Suprapubic skin (tissue), 4 donors: ENCODE data around the gene C3orf52. TPM values are rescaled to one million over a fixed set of nuclear protein-coding genes. Genes with fewer than 3 reads are reported as not detected.

Source experiments
- DNase-seq, 2 donors: peaks; one replicate each; pipeline ENCODE4 v3.0.0-alpha.2; 2019; ENCODE audit warnings: low spot score in 2 of 2
- H3K27ac ChIP-seq: fragments of 200-600 bp; sonication (generic); one replicate; pipeline ENCODE4 v1.5.1; 2019
- H3K27me3 ChIP-seq: fragments of 200-600 bp; sonication (generic); one replicate; pipeline ENCODE4 v1.5.1; 2019
- H3K36me3 ChIP-seq: fragments of 200-600 bp; sonication (generic); one replicate; pipeline ENCODE4 v1.5.1; 2019
- H3K4me1 ChIP-seq: fragments of 200-600 bp; sonication (generic); one replicate; pipeline ENCODE4 v1.5.1; 2019
- H3K4me3 ChIP-seq: fragments of 200-600 bp; sonication (generic); one replicate; pipeline ENCODE4 v1.5.1; 2019; ENCODE audit warnings: mild to moderate bottlenecking
- H3K9me3 ChIP-seq: fragments of 200-600 bp; sonication (generic); one replicate; pipeline ENCODE4 v1.5.1; 2019
- EP300 ChIP-seq: sonication (generic); formaldehyde crosslinking; IDR thresholded peaks from one replicate; pipeline ENCODE4 v1.6.1; 2017; ENCODE audit warnings: antibody characterized with exemption
- POLR2A ChIP-seq, 2 donors: fragments of 450-650 bp; IDR thresholded peaks; one replicate each; pipeline ENCODE4 v1.6.1; 2017; ENCODE audit warnings: antibody characterized with exemption in 2 of 2, mild to moderate bottlenecking in 2 of 2, moderate library complexity in 2 of 2
- POLR2AphosphoS5 ChIP-seq, 3 donors: sonication (generic); formaldehyde crosslinking; IDR thresholded peaks; one replicate each; pipeline ENCODE4 v1.6.1; 2017; ENCODE audit warnings: antibody characterized with exemption in 3 of 3
- WGBS: methylation state at CpG from one replicate; pipeline ENCODE4 v1.1.5; 2018; 5-methylcytosine and 5-hydroxymethylcytosine counted together
- total RNA-seq, 4 donors: library from RNA; depleted of rRNA; stranded (reverse); fragments of >200 nt; gene quantifications; one replicate each; pipeline ENCODE4 v1.1.0, GENCODE V29; 2016
- TF ChIP-seq, protein P1 (sequence below), 2 donors: fragments of 200-600 bp in 1 of 2; fragments of 450-650 bp in 1 of 2; sonication (generic) in 1 of 2; IDR thresholded peaks; one replicate each; pipeline ENCODE4 v1.5.1; 2016 to 2019; ENCODE audit warnings: antibody characterized with exemption in 2 of 2, mild to moderate bottlenecking in 1 of 2, moderate library complexity in 1 of 2

The C3orf52 gene
- total RNA-seq, 4 donors from 2014 or later = 78.8 to 183 (median 96.7) TPM

DNA sequence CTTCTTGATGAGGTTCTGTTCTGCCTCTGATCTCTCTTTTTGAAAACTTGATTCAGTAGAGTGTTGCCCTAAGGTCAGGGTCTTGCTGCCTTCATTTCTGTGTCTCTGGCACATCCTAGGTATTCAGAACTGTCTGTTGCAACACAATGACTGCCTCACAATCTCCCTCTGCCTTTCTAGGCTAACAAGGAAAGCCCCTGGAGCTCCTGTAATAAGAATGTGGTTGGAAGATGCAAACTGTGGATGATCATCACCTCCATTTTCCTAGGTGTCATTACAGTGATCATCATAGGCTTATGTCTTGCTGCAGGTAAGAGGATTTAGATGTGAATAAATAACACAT lies 7.0 kb downstream of the C3orf52 start:
- Histone ChIP-seq H3K27ac (no peak overlapping the region), H3K4me1 (peaks cover 20% of the 10 kb centered on the region), H3K4me3 (no peak overlapping the region), H3K27me3 (no peaks in the 10 kb centered on the region), H3K9me3 (no peaks in the 10 kb centered on the region), H3K36me3 (no peaks in the 10 kb centered on the region)
- DNase-seq = no peak
- TF ChIP-seq, protein P1, sequence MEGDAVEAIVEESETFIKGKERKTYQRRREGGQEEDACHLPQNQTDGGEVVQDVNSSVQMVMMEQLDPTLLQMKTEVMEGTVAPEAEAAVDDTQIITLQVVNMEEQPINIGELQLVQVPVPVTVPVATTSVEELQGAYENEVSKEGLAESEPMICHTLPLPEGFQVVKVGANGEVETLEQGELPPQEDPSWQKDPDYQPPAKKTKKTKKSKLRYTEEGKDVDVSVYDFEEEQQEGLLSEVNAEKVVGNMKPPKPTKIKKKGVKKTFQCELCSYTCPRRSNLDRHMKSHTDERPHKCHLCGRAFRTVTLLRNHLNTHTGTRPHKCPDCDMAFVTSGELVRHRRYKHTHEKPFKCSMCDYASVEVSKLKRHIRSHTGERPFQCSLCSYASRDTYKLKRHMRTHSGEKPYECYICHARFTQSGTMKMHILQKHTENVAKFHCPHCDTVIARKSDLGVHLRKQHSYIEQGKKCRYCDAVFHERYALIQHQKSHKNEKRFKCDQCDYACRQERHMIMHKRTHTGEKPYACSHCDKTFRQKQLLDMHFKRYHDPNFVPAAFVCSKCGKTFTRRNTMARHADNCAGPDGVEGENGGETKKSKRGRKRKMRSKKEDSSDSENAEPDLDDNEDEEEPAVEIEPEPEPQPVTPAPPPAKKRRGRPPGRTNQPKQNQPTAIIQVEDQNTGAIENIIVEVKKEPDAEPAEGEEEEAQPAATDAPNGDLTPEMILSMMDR (IDR thresholded peaks at IDR 0.05) = no peak
- no peak for TF ChIP-seq POLR2AphosphoS5 (IDR thresholded peaks at IDR 0.05)
- TF ChIP-seq POLR2A (IDR thresholded peaks at IDR 0.05) = no peak
- TF ChIP-seq EP300 = no peak

DNA sequence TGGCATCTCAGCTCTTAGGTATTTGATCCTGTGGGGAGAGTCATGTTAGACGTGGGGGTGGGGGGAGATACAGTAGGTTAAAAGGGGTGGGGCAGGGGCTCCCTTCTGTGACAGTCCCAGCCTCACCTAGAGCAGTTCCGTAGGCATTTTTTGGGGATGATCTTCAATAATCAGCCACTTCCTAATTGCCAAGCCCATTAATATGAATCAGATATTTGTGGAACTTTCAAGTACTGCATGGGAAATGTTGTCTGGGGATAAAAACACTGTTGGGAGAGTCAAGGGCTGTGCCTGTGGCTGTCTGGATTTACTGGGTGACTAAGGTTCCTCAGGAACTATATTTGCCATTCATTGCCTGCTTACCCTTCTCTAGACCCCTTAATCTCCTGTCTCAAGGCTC lies 9.5 kb downstream of the C3orf52 start:
- no peaks in the 10 kb centered on the region for H3K9me3 ChIP-seq
- H3K36me3 ChIP-seq = no peaks in the 10 kb centered on the region
- no peak overlapping the region for H3K4me3 ChIP-seq
- TF ChIP-seq POLR2AphosphoS5 (IDR thresholded peaks at IDR 0.05) = no peak
- WGBS = 51% methylated on average over 2 of the region's 2 CpGs
- no peak for DNase-seq
- no peak overlapping the region for H3K27ac ChIP-seq
- H3K27me3 ChIP-seq = no peaks in the 10 kb centered on the region
- peaks cover 14% of the 10 kb centered on the region for H3K4me1 ChIP-seq

DNA sequence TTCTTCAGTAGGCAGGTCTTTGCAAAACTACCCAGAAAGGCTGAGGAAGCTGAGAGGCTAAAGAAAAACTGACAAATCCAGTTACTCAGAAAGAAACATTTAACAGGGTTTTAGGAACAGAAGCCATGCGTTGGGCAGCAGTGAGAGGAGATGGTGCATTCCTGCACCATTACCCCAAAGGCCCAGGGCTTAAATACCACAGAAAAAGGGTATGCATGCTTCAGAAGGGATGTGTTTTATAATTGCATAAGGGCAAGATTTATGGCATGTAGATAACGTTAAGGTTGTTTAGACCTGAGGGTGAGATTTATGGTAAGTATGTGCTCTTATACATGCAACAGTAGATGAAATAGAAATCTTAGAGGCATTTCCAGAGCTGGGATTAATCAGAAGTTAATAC lies 10.0 kb downstream of the C3orf52 start:
- H3K4me1 ChIP-seq = peaks cover 11% of the 10 kb centered on the region
- TF ChIP-seq, protein P1 (IDR thresholded peaks at IDR 0.05) = no peak
- H3K27me3 ChIP-seq = no peaks in the 10 kb centered on the region
- no peak overlapping the region for H3K27ac ChIP-seq
- WGBS = 26% methylated on average over 2 of the region's 2 CpGs
- no peaks in the 10 kb centered on the region for H3K36me3 ChIP-seq
- H3K9me3 ChIP-seq = no peaks in the 10 kb centered on the region
- no peak overlapping the region for H3K4me3 ChIP-seq
- DNase-seq = no peak

DNA sequence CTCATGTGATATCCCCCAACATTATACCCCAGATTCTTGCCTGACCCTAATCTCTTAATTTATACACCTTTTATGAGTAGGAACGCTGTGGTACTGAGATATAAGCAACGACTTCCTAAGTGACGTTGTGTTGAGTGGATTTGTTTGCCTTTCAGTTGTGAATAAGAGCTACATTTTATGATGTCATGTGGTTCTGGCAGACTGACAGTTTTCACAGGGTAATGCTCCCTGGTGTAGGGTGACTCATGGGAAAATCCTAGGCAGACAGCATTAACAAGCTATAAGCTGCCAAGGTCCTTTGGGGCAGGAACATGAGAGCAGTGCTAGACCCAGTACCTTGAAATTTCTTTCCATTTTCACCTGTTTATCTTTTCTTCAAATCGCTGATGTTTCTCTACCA lies 11.2 kb downstream of the C3orf52 start:
- no peaks in the 10 kb centered on the region for H3K9me3 ChIP-seq
- DNase-seq = no peak
- no peak overlapping the region for H3K4me3 ChIP-seq
- H3K4me1 ChIP-seq = peaks cover 16% of the 10 kb centered on the region
- TF ChIP-seq, protein P1 (IDR thresholded peaks at IDR 0.05) = no peak
- TF ChIP-seq EP300 = no peak
- H3K27ac ChIP-seq = no peak overlapping the region
- H3K27me3 ChIP-seq = no peaks in the 10 kb centered on the region
- H3K36me3 ChIP-seq = no peaks in the 10 kb centered on the region
- WGBS = 16% methylated on average over 4 of the region's 4 CpGs

DNA sequence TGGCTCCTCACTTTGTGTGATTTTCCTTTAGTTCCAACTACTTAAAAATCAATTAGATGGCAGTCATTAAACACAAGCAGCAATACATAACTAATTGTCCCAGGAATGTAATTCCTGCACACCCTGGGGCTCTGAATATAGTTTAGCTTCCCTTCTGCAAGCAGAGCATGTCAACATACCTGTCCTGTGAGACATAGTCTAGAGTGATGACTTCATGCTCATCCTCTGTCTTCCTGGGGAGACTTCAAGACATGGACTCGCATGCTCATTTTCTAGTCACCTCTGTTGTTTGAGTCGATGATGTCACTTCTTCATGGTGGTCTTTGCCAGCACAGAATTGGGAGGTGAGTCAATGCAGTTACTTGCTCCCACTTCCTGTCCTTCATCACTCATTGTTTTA lies 15.7 kb downstream of the C3orf52 start:
- TF ChIP-seq POLR2A (IDR thresholded peaks at IDR 0.05) (no peak), POLR2AphosphoS5 (IDR thresholded peaks at IDR 0.05) (no peak), EP300 (no peak)
- TF ChIP-seq, protein P1 (IDR thresholded peaks at IDR 0.05) = no peak

DNA sequence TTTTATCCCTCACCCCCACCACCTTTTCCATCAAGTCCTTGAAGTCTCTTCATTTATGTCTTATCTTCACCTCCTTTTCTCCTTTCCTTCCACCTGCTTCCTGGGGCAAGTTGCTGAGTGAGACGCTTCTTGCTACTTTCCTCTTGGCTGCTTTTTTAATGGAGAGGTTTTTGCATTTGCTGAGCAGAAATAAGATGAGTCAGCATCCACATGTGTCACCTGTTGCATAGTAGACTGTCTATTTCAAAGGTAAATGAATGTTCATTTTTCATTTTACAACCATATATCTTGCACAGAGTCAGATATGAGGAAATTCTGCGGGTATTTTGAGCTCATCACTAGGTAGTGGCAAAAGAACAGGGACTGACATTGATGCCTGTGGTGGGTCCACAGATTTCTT lies 18.6 kb downstream of the C3orf52 start:
- Histone ChIP-seq H3K27me3 (no peaks in the 10 kb centered on the region), H3K4me3 (no peak overlapping the region), H3K9me3 (no peaks in the 10 kb centered on the region), H3K36me3 (no peaks in the 10 kb centered on the region), H3K4me1 (peaks cover 4% of the 10 kb centered on the region), H3K27ac (no peak overlapping the region)
- no peak for DNase-seq
- WGBS = 93% methylated on average over 2 of the region's 2 CpGs
- no peak for TF ChIP-seq POLR2AphosphoS5 (IDR thresholded peaks at IDR 0.05)
- TF ChIP-seq, protein P1 (IDR thresholded peaks at IDR 0.05) = no peak
- no peak for TF ChIP-seq EP300
- no peak for TF ChIP-seq POLR2A (IDR thresholded peaks at IDR 0.05)

More for the DNA sequence above, 15.7 kb downstream of the C3orf52 start:
- 53% methylated on average over 2 of the region's 2 CpGs for WGBS
- Histone ChIP-seq H3K36me3 (no peaks in the 10 kb centered on the region), H3K9me3 (no peaks in the 10 kb centered on the region), H3K4me1 (peaks cover 16% of the 10 kb centered on the region), H3K27me3 (no peaks in the 10 kb centered on the region), H3K4me3 (no peak overlapping the region), H3K27ac (no peak overlapping the region)
- no peak for DNase-seq
